ENCODE measurements around the gene INCA1.

- no peak for TF ChIP-seq EP300 (IDR thresholded peaks at IDR 0.05)
- TF ChIP-seq POLR2AphosphoS5 (IDR thresholded peaks at IDR 0.05) = peak; percentile 3 to 80 (median 39)
- TF ChIP-seq CTCF (IDR thresholded peaks at IDR 0.05) = no peak
Observed at GRCh38 chr17:4948931-4949320, 48.4 kb downstream of the INCA1 start.

Data from stomach (tissue), 4 donors.